ENCODE results near the gene KAZALD1. TPM values are rescaled to one million over a fixed set of nuclear protein-coding genes. Genes with fewer than 3 reads are reported as not detected.

The KAZALD1 gene
- total RNA-seq, 4 donors from 2014 or later: 0.98 to 4.9 (median 3.7) TPM

- TF ChIP-seq CTCF (IDR thresholded peaks at IDR 0.05; ENCODE audit: low read depth): no peak
Measured at GRCh38 chr10:101022967-101023705, 38.7 kb upstream of the KAZALD1 start.

GRCh38 chr10:101027106-101027720 is 34.6 kb upstream of the KAZALD1 start:
- no peak for TF ChIP-seq CTCF (IDR thresholded peaks at IDR 0.05; ENCODE audit: low read depth)

GRCh38 chr10:101028446-101029337 is 33.1 kb upstream of the KAZALD1 start:
- no peak for TF ChIP-seq CTCF (IDR thresholded peaks at IDR 0.05; ENCODE audit: low read depth)

- no peak for TF ChIP-seq CTCF (IDR thresholded peaks at IDR 0.05; ENCODE audit: low read depth)
Measured at GRCh38 chr10:101029520-101030295, 32.1 kb upstream of the KAZALD1 start.

GRCh38 chr10:101030496-101031127 is 31.2 kb upstream of the KAZALD1 start:
- no peak for TF ChIP-seq CTCF (IDR thresholded peaks at IDR 0.05; ENCODE audit: low read depth)

- TF ChIP-seq CTCF (IDR thresholded peaks at IDR 0.05; ENCODE audit: low read depth): no peak
Measured at GRCh38 chr10:101031128-101031795, 30.5 kb upstream of the KAZALD1 start, which contains the start of the genes PDZD7 and SFXN3. TSS of gene PDZD7 (minus strand) at chr10:101031129. CDS start at chr10:101030219, 910 bp downstream. TSS of gene SFXN3 (plus strand) at chr10:101031234. CDS start at chr10:101034695, 3,461 bp downstream.
